ENCODE measurements around the gene EDA.

DNA sequence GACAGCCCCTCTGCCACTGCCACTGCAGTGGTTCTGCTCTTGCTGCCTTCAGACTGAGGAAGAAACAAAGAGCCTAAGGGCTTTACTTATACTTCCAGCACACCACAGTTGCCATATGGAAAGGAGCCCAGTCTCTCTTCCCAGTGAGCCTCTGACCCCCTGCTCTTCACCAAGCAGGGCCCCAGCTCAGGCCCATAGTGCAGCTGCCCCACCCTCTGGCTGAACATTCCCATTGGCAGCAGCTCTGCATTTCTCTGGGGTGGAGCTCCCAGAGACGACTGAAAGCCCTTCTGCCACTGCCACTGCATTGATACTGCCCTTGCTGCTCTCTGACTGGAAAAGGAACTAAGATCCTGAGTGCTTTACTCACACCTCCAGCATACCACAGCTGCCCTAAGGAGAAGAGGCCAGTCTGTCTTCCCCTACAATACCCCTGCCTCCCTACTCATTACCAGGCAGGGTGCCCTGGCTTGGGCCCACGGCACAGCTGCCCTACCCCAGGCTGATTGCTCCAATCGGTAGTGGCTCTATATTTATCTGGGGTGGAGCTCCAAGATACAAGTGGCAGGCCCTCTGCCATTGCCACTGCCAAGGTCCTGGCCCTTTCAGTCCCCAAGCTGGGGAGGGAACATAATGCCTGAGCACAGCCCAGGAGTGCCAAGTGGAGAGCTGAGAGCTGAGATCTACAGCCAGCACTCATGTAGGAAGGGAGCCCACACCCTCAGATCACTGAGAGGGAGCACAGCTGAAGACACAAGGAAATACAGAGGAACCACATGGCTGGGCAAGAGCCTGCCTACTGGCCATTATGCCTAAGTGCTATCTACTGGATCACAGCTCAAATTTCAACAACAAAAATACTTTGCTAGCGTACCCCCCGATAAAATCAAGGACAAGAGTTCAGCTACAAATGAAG is 397.8 kb downstream of the EDA start:
- TF ChIP-seq, protein P1, sequence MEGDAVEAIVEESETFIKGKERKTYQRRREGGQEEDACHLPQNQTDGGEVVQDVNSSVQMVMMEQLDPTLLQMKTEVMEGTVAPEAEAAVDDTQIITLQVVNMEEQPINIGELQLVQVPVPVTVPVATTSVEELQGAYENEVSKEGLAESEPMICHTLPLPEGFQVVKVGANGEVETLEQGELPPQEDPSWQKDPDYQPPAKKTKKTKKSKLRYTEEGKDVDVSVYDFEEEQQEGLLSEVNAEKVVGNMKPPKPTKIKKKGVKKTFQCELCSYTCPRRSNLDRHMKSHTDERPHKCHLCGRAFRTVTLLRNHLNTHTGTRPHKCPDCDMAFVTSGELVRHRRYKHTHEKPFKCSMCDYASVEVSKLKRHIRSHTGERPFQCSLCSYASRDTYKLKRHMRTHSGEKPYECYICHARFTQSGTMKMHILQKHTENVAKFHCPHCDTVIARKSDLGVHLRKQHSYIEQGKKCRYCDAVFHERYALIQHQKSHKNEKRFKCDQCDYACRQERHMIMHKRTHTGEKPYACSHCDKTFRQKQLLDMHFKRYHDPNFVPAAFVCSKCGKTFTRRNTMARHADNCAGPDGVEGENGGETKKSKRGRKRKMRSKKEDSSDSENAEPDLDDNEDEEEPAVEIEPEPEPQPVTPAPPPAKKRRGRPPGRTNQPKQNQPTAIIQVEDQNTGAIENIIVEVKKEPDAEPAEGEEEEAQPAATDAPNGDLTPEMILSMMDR (IDR thresholded peaks at IDR 0.05) = no peak
- TF ChIP-seq POLR2A (IDR thresholded peaks at IDR 0.05) (no peak), EP300 (IDR thresholded peaks at IDR 0.05) (no peak), POLR2AphosphoS5 (IDR thresholded peaks at IDR 0.05) (no peak)
